ENCODE data around the gene MAP1B. TPM values are rescaled to one million over a fixed set of nuclear protein-coding genes. Genes with fewer than 3 reads are reported as not detected.

MAP1B gene
- polyA plus RNA-seq, 2 of the 4 experiments (the other 2 are of a cell fraction): 40.2 to 73.0 TPM

DNA sequence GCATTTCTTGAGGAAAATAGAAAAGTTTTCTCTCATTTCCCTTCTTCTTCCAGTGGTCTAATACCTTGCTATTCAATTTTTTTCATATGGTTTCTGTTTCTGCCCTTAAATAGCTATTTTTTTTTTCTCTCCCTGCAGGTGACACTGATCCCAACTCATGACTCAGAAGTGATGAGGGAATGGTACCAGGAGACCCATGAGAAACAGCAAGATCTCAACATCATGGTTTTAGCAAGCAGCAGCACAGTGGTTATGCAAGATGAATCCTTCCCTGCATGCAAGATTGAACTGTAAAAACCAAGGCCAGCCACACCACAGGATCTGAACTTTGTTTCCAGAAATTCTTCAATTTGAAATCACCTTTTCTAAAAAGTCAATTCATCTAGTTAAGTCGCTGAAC is 97.7 kb downstream of the MAP1B start:
- Histone ChIP-seq H3K9me3 (no peaks in the 10 kb centered on the region), H3K4me2 (no peak overlapping the region), H3K4me3 (no peak overlapping the region), H3K27ac (no peak overlapping the region), H3K4me1 (peaks cover 19% of the 10 kb centered on the region)
- 80% methylated on average over 1 of the region's 1 CpG for WGBS (ENCODE audit: missing lambda C conversion rate)
- CTCF ChIA-PET: interaction anchor here (0.6 to 1.1 kb wide), 2 partner anchors 16 to 103 kb away, joined by 3 read pairs; no protein-coding TSS in a partner anchor
- FAIRE-seq: no peak
- DNase-seq (ENCODE audit: low read depth in 1 of 2, low spot score in 1 of 2): no peak
- TF ChIP-seq TFCP2L1 (CRISPR knock-in tag; IDR thresholded peaks at IDR 0.05): no peak
- TF ChIP-seq RCOR1 (IDR thresholded peaks at IDR 0.05; ENCODE audit: low read depth, low read length): no peak
- no peak for TF ChIP-seq EHF (CRISPR knock-in tag; IDR thresholded peaks at IDR 0.05)
- TF ChIP-seq RNF2 (IDR thresholded peaks at IDR 0.05; ENCODE audit: borderline replicate concordance, low read depth): no peak
- no peak for TF ChIP-seq TP53 (CRISPR knock-in tag; IDR thresholded peaks at IDR 0.05)
- no peak for TF ChIP-seq FOXS1 (CRISPR knock-in tag; IDR thresholded peaks at IDR 0.05)
- TF ChIP-seq, protein P1, sequence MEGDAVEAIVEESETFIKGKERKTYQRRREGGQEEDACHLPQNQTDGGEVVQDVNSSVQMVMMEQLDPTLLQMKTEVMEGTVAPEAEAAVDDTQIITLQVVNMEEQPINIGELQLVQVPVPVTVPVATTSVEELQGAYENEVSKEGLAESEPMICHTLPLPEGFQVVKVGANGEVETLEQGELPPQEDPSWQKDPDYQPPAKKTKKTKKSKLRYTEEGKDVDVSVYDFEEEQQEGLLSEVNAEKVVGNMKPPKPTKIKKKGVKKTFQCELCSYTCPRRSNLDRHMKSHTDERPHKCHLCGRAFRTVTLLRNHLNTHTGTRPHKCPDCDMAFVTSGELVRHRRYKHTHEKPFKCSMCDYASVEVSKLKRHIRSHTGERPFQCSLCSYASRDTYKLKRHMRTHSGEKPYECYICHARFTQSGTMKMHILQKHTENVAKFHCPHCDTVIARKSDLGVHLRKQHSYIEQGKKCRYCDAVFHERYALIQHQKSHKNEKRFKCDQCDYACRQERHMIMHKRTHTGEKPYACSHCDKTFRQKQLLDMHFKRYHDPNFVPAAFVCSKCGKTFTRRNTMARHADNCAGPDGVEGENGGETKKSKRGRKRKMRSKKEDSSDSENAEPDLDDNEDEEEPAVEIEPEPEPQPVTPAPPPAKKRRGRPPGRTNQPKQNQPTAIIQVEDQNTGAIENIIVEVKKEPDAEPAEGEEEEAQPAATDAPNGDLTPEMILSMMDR (IDR thresholded peaks at IDR 0.05): no peak
- TF ChIP-seq RFX5 (IDR thresholded peaks at IDR 0.05): no peak
- no peak for TF ChIP-seq CBX2 (IDR thresholded peaks at IDR 0.05; ENCODE audit: borderline replicate concordance, low read depth)
- no peak for TF ChIP-seq EHMT2 (IDR thresholded peaks at IDR 0.05; ENCODE audit: low read depth)
- TF ChIP-seq FOSL2 (IDR thresholded peaks at IDR 0.05): no peak
- TF ChIP-seq FOSL2 (CRISPR knock-in tag; IDR thresholded peaks at IDR 0.05): no peak
- TF ChIP-seq, protein P2, sequence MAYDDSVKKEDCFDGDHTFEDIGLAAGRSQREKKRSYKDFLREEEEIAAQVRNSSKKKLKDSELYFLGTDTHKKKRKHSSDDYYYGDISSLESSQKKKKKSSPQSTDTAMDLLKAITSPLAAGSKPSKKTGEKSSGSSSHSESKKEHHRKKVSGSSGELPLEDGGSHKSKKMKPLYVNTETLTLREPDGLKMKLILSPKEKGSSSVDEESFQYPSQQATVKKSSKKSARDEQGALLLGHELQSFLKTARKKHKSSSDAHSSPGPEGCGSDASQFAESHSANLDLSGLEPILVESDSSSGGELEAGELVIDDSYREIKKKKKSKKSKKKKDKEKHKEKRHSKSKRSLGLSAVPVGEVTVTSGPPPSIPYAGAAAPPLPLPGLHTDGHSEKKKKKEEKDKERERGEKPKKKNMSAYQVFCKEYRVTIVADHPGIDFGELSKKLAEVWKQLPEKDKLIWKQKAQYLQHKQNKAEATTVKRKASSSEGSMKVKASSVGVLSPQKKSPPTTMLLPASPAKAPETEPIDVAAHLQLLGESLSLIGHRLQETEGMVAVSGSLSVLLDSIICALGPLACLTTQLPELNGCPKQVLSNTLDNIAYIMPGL (CRISPR knock-in tag; IDR thresholded peaks at IDR 0.05; ENCODE audit: borderline replicate concordance): no peak
- TF ChIP-seq POLR2A (IDR thresholded peaks at IDR 0.05; ENCODE audit: low read length): no peak
- no peak for ATAC-seq
- POLR2A ChIA-PET: no interaction called here

DNA sequence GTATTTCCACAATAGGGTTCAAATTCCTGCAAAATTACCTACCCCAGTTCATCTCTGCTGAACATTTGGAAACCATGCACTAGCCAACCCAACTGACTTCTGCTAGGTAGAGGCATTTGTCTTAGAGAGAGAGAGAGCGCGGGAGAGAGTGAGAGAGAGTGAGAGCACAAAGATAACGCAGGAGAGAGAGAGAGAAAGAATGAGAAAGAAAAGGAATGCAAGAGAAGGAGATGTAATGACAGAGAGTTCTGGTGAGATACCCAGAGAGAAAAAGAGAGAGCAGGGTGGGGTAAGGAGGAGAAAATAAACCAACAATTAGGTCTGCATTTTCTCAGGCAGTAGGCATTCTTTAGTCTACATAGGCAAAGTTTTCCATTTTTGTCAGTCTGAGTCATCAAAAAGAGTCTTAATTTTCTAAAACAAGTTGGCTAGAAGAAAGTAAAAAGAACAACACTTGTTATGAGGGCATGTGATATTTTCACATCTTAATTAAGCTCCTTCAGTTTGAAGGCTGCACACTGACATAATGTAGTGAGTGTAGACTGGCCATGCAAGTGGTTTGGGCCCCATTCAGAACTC is 98.2 kb downstream of the MAP1B start:
- no peak for FAIRE-seq
- no peak overlapping the region for H3K4me2 ChIP-seq
- H3K9me3 ChIP-seq: no peaks in the 10 kb centered on the region
- 97% methylated on average over 3 of the region's 3 CpGs for WGBS (ENCODE audit: missing lambda C conversion rate)
- peak overlapping the region in 1 of 2 experiments; percentile 38; a peak in 2 of 6 replicates for H3K27ac ChIP-seq
- no peak for DNase-seq (ENCODE audit: low read depth in 1 of 2, low spot score in 1 of 2)
- peaks cover 25% of the 10 kb centered on the region for H3K4me1 ChIP-seq
- TF ChIP-seq, protein P1 (IDR thresholded peaks at IDR 0.05): no peak
- no peak for TF ChIP-seq FOSL2 (IDR thresholded peaks at IDR 0.05)
- TF ChIP-seq FOSL2 (CRISPR knock-in tag; IDR thresholded peaks at IDR 0.05): 0 out of 2 replicates have a peak, but pooled peaks have one; percentile 13
- ChIA-PET CTCF (no interaction called here), POLR2A (no interaction called here)
- no peak for ATAC-seq
- H3K4me3 ChIP-seq: no peak overlapping the region

DNA sequence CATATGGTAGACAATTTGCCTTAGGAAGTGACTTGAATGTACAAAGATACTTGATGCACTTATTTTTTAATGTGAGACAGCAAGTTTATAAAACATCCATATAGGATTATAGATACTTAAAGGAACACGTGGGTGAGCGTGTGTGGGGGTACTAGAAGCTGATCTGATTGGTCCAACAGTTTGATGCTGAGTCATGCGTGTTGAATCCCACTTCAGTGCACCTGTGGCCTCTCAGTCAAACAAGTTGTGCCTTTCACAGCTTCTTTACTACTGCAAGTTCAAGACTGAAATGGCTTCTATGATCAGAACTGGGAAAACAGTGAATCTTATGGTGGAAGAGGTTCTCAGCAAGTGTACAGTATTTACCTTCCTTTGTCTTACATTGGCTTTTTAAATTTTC is 98.9 kb downstream of the MAP1B start:
- TF ChIP-seq, protein P3, sequence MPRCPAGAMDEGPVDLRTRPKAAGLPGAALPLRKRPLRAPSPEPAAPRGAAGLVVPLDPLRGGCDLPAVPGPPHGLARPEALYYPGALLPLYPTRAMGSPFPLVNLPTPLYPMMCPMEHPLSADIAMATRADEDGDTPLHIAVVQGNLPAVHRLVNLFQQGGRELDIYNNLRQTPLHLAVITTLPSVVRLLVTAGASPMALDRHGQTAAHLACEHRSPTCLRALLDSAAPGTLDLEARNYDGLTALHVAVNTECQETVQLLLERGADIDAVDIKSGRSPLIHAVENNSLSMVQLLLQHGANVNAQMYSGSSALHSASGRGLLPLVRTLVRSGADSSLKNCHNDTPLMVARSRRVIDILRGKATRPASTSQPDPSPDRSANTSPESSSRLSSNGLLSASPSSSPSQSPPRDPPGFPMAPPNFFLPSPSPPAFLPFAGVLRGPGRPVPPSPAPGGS (IDR thresholded peaks at IDR 0.05): no peak
- TF ChIP-seq NFE2L2 (conservative IDR thresholded peaks at IDR 0.05; ENCODE audit: low read length): 0 out of 2 replicates have a peak, but pooled peaks have one; percentile 8
- FAIRE-seq (no peak), ATAC-seq (no peak), DNase-seq (ENCODE audit: low read depth in 1 of 2, low spot score in 1 of 2) (no peak)
- peaks cover 31% of the 10 kb centered on the region for H3K4me1 ChIP-seq
- H3K27ac ChIP-seq: peak overlapping the region in 1 of 2 experiments; percentile 38; a peak in 2 of 6 replicates
- H3K9me3 ChIP-seq: no peaks in the 10 kb centered on the region
- H3K4me3 ChIP-seq: no peak overlapping the region
- CTCF ChIA-PET: interaction anchor here (0.7 kb wide), 1 partner anchor 42 kb away, joined by 3 read pairs; no protein-coding TSS in a partner anchor
- WGBS (ENCODE audit: missing lambda C conversion rate): 93% methylated on average over 3 of the region's 3 CpGs
- POLR2A ChIA-PET: no interaction called here
- H3K4me2 ChIP-seq: no peak overlapping the region
